ENCODE data around the gene TAC4.

The TAC4 gene

GRCh38 chr17:49872754-49873377, 25.0 kb upstream of the TAC4 start:
- no peak for DNase-seq

- DNase-seq: no peak
Measured at GRCh38 chr17:49871211-49871610, 23.3 kb upstream of the TAC4 start.

- no peak for DNase-seq
Measured at GRCh38 chr17:49870298-49870697, 22.4 kb upstream of the TAC4 start.

- DNase-seq: no peak
Measured at GRCh38 chr17:49869038-49869374, 21.1 kb upstream of the TAC4 start.

- DNase-seq: no peak
Measured at GRCh38 chr17:49866882-49867413, 19.1 kb upstream of the TAC4 start.

- DNase-seq: no peak
Measured at GRCh38 chr17:49866019-49866380, 18.1 kb upstream of the TAC4 start.

GRCh38 chr17:49862781-49863331, 15.0 kb upstream of the TAC4 start:
- DNase-seq: no peak

- DNase-seq: no peak
Measured at GRCh38 chr17:49861150-49861884, 13.4 kb upstream of the TAC4 start.

- DNase-seq: no peak
Measured at GRCh38 chr17:49859991-49860953, 12.4 kb upstream of the TAC4 start.

- DNase-seq: no peak
Measured at GRCh38 chr17:49858796-49859195, 10.9 kb upstream of the TAC4 start.

GRCh38 chr17:49854126-49854525, 6.3 kb upstream of the TAC4 start:
- DNase-seq: no peak

- DNase-seq: no peak
Measured at GRCh38 chr17:49853470-49854015, 5.7 kb upstream of the TAC4 start.

- no peak for DNase-seq
Measured at GRCh38 chr17:49851387-49852291, 3.8 kb upstream of the TAC4 start.

GRCh38 chr17:49850772-49851386, 3.0 kb upstream of the TAC4 start:
- no peak for DNase-seq

GRCh38 chr17:49850218-49850610, 2.3 kb upstream of the TAC4 start:
- no peak for DNase-seq

GRCh38 chr17:49848739-49849138, 870 bp upstream of the TAC4 start:
- no peak for DNase-seq

GRCh38 chr17:49846938-49847712, 744 bp downstream of the TAC4 start:
- DNase-seq: no peak

- DNase-seq: no peak
Measured at GRCh38 chr17:49845321-49845720, 2.5 kb downstream of the TAC4 start.

- DNase-seq: no peak
Measured at GRCh38 chr17:49843774-49844350, 4.0 kb downstream of the TAC4 start.

- no peak for DNase-seq
Measured at GRCh38 chr17:49842846-49843245, 5.0 kb downstream of the TAC4 start.

Data from SIG-M5 (cell line).